Stimulated activated memory B cell treated with anti-CD40 and anti-IgM and Interleukin-4, amounts not matched to agents 10 μg/mL and 1 μg/mL and 100 μg/mL, for 72 hours (primary cell): ENCODE results near the gene ZNF710.
A peak's percentile ranks its signal among the peaks of the same experiment; 100 is the strongest.
"Not testable (repeated sequence)": the region's sequence is repeated elsewhere in the genome, so short reads cannot be mapped to it uniquely, and the experiment has no call there.

Source experiments
- ATAC-seq: fragments of 150-1000 bp; cut with Tn5 transposase; 2 replicates; pipeline ENCODE4 v1.10.0; 2021
- H3K27ac Mint-ChIP-seq: one replicate; pipeline ENCODE4 v1.8.0; 2022; ENCODE audit warnings: mild to moderate bottlenecking, mixed read lengths
- H3K27me3 Mint-ChIP-seq: one replicate; pipeline ENCODE4 v1.8.0; 2022; ENCODE audit warnings: mixed read lengths
- H3K36me3 Mint-ChIP-seq: one replicate; pipeline ENCODE4 v1.8.0; 2022; ENCODE audit warnings: mixed read lengths
- H3K4me1 Mint-ChIP-seq: one replicate; pipeline ENCODE4 v1.8.0; 2022; ENCODE audit warnings: mixed read lengths
- H3K4me3 Mint-ChIP-seq: one replicate; pipeline ENCODE4 v1.8.0; 2022; ENCODE audit warnings: mild to moderate bottlenecking, moderate library complexity, mixed read lengths
- H3K9me3 Mint-ChIP-seq: one replicate; pipeline ENCODE4 v1.8.0; 2022; ENCODE audit warnings: mixed read lengths

The ZNF710 gene, protein sequence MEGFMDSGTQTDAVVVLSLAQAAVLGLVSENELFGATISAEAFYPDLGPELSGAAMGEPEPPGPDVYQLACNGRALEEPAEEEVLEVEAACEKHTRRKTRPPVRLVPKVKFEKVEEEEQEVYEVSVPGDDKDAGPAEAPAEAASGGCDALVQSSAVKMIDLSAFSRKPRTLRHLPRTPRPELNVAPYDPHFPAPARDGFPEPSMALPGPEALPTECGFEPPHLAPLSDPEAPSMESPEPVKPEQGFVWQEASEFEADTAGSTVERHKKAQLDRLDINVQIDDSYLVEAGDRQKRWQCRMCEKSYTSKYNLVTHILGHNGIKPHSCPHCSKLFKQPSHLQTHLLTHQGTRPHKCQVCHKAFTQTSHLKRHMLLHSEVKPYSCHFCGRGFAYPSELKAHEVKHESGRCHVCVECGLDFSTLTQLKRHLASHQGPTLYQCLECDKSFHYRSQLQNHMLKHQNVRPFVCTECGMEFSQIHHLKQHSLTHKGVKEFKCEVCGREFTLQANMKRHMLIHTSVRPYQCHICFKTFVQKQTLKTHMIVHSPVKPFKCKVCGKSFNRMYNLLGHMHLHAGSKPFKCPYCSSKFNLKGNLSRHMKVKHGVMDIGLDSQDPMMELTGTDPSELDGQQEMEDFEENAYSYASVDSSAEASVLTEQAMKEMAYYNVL

DNA sequence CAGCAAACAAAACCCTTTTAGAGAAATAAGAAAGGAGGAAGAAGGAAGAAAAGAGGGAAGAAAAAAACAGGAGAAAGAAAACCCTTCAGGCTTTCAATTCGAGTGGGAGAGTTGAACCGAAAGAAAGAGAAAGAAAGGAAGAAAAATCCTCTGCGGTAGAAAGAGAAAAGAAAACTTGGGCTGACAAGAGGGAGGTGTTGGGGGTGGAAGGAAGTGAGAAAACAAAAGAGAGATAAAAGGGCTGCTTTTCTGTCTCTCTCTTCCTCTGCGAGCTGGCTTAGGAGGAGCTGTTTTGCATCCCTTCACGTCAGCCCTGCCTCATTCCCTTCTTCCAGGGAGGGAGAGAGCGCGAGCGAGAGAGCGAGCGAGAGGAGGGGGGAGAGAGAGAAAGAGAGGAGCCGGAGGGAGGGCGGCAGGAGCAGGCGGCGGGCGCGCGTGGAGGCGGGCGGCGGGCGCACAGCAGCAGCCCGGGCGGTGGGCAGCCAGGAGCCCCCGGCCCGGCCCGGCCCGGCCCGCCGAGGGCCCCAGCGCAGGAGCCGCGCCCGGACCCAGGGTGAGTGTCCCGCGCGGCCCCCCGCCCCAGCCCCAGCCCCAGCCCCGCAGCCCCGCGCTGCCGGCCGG is at the start of gene ZNF710:
Gene ZNF710, plus strand, starts transcription at position 263 of the 621 bp plus-strand sequence. CDS start 65,814 bp downstream, outside the sequence.
- Mint-ChIP-seq H3K27ac (peak within 1 kb of the TSS; percentile 96), H3K4me1 (peaks cover 49% of the 10 kb centered on the region), H3K27me3 (no peaks in the 10 kb centered on the region), H3K9me3 (no peaks in the 10 kb centered on the region), H3K4me3 (peak within 1 kb of the TSS; percentile 97), H3K36me3 (peaks cover 7% of the 10 kb centered on the region)
- ATAC-seq = peak; percentile 53

DNA sequence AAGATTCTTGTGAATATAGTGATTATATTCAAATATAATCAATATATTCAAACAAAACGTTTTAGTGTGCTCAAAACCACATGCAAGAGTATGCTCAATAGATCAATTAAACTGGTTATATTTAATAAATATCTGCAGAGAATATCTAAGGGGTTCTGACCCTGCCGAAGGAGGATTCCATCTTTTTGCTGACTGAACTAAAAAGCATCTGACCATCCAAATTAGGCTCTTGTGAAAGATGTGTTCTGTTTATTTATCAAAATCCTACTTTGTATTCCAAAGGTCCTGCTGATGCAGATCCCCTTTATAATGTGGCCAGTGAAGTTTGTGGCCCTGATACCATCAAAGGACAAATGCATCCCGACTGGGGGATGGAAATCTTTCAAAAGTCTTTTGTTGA is 46.6 kb upstream of the ZNF710 start:
- no peak overlapping the region for H3K4me3 Mint-ChIP-seq
- ATAC-seq = no peak
- H3K27ac Mint-ChIP-seq = no peak overlapping the region
- no peaks in the 10 kb centered on the region for H3K4me1 Mint-ChIP-seq
- H3K36me3 Mint-ChIP-seq = no peaks in the 10 kb centered on the region
- peaks cover 4% of the 10 kb centered on the region for H3K9me3 Mint-ChIP-seq
- no peaks in the 10 kb centered on the region for H3K27me3 Mint-ChIP-seq

DNA sequence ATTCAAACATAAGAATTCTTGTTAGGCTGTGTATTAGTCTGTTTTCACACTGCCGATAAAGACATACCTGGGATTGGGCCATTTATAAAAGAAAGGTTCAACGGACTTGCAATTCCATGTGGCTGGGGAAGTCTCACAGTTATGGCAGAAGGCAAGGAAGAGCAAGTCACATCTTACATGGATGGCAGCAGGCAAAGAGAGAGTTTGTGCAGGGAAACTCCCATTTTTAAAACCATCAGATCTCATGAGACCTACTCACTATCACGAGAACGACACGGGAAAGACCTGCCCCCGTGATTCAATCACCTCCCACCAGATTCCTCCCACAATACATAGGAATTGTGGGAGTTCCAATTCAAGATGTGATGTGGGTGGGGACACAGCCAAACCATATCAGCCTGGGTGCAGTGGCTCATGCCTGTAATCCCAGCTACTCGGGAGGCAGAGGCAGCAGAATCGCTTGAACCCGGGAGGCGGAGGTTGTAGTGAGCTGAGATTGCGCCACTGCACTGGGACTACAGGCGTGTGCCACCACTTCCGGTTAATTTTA is 45.6 kb upstream of the ZNF710 start:
- H3K9me3 Mint-ChIP-seq, H3K4me3 Mint-ChIP-seq, H3K36me3 Mint-ChIP-seq, H3K4me1 Mint-ChIP-seq, ATAC-seq, H3K27ac Mint-ChIP-seq, H3K27me3 Mint-ChIP-seq: not testable (repeated sequence)

DNA sequence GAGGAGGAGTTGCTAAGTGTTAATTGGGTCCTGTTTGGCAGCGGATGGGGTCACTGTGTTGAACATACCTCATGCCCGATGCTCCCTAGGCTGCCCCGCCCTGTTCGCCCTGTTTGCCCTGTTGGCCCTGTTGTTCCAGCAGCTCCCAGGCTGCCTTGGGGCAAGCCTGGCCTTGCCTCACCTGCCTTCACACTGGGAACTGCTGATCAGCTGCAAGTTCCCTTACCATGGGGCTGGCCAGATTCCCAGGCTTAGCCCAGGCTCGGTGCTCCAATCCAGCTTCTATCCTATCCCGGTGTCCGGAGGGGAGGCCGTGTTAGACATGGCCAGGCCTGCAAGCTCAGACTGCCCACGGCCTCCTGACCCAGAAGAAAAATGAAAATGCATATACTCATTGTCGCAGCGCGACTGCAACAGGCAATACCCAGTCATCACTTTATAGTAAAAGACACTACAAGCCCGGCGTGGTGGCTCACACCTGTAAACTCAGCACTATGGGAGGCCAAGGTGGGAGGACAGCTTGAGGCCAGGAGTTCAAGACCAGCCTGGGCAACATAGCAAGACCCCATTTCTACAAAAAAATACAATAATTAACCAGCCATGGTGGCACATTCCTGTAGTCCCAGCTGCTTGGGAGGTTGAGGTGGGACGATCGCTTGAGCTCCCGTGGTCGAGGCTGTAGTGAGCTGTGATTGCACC is 42.9 kb upstream of the ZNF710 start:
- Mint-ChIP-seq H3K27ac (no peak overlapping the region), H3K36me3 (no peaks in the 10 kb centered on the region), H3K4me3 (no peak overlapping the region), H3K9me3 (peaks cover 4% of the 10 kb centered on the region), H3K4me1 (no peaks in the 10 kb centered on the region), H3K27me3 (no peaks in the 10 kb centered on the region)
- ATAC-seq = no peak

DNA sequence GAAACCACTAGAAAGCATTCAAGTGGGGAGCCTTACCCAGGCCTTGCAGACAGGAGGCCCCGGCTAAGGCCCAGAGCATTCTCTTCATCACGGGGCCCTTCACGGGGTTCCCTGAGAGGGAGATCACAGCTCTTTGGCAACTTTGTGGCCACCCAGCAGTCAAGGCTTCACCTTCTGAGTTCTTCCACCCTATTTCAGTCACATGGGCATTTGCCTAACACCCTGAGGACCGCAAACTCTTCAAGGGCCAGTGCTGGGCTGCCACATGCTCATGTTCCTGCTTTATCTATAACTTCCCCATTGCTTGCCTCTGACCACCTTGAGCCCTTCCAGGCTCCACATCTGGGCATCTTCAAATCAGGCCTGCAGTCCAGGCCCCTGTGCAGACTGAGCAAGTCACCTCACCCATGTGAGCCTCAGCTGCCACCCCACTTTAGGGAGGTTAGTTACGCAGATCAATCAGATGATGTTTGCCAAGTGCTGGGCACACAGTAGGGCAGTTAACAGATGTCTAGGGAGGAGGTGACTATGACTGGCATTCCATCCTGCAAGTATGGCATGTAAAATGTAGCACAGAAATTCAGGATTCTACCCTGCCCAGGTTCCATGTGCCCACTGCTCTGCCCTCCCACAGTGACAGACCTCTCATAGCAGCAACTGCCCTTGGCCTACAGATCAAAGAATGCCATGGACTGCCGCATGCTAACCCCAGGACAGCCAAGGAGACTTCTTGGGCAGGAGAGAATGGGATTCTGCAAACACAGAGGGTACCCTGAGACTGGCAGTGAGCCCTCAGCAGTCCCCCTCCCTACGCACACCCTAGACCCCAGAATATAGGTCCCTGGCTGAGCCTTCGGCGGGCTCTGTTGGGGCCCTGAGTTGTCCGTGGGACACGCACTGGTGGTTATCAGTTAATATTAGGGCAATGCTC is 37.6 kb upstream of the ZNF710 start:
- peaks cover 5% of the 10 kb centered on the region for H3K4me1 Mint-ChIP-seq
- H3K9me3 Mint-ChIP-seq = no peaks in the 10 kb centered on the region
- no peak overlapping the region for H3K4me3 Mint-ChIP-seq
- H3K27ac Mint-ChIP-seq = no peak overlapping the region
- H3K27me3 Mint-ChIP-seq = peaks cover 8% of the 10 kb centered on the region
- no peak for ATAC-seq
- H3K36me3 Mint-ChIP-seq = no peaks in the 10 kb centered on the region

DNA sequence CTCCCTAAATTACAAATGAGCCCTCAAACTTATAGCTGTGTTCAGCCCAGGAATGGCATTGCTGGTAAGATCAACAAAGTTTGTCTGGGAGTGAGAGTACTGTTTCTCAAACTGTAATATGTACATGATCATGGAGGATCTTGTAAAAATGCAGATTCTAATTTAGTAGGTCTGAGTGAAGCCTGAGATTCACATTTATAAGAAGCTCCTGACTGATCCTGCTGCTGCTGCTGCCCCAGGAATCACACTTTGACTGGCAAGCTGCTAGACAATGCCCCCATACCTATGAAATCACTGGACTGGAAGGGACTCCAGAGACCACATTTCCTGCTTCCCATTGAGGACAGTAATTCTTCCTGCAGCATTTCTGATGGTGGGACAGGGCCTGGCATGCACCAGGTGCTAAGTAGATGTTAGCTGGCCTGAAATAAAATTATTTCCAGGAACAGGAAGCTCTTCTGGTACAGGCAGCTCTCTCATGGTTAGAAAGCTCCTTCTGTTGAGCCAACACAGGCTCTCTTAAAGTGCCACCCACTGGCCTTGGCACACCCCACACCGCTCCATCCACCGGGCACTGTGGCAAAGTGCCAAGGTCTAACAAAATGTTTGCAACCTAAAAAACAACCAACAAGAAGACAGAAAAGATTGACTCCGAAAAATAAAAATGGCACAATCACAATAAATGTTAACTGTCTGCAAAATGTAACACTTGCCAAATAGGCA is 36.7 kb upstream of the ZNF710 start:
- Mint-ChIP-seq H3K27ac (no peak overlapping the region), H3K4me3 (no peak overlapping the region), H3K27me3 (peaks cover 8% of the 10 kb centered on the region), H3K9me3 (no peaks in the 10 kb centered on the region), H3K36me3 (no peaks in the 10 kb centered on the region), H3K4me1 (peaks cover 5% of the 10 kb centered on the region)
- ATAC-seq = no peak

DNA sequence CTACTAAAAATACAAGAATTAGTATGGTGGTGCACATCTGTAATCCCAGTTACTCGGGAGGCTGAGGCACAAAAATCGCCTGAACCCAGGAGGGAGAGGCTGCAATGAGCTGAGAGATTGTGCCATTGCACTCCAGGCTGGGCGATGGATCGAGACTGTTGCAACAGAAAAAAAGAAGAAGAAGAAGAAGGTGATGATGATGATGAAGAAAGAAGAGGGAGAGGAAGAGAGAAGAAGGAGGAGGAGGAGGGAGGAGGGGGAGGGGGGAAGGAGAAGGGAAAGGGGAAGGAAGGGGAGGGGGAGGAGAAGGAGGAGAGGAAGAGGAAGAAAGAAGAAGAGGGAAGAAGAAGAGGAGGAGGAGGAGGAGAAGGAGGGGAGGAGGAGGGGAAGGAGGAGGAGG is 33.2 kb upstream of the ZNF710 start:
- H3K27ac Mint-ChIP-seq = no peak overlapping the region
- H3K9me3 Mint-ChIP-seq = no peaks in the 10 kb centered on the region
- ATAC-seq = no peak
- H3K4me1 Mint-ChIP-seq = peaks cover 16% of the 10 kb centered on the region
- no peak overlapping the region for H3K4me3 Mint-ChIP-seq
- H3K36me3 Mint-ChIP-seq = no peaks in the 10 kb centered on the region
- peaks cover 8% of the 10 kb centered on the region for H3K27me3 Mint-ChIP-seq

DNA sequence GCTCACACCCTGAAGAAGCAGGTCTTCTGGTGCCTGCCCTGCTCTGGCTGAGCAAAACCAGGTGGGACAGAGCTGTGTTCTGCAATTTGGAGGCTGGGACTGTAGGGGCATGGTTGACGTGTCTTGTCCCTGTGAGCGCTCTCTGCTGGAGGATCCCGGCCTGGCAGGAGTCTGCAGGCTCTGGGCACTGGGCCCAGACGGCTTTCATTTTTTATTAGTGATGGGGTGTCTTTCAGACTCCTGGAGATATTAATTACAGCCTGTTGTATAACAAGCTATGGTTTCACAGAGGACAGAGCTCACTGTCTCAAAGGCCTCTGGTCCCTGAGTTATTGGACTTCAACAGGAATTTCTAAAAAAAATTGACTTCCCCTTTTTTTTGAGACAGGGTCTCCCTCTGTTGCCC is 29.5 kb upstream of the ZNF710 start:
- Mint-ChIP-seq H3K27me3 (peaks cover 8% of the 10 kb centered on the region), H3K4me1 (peaks cover 34% of the 10 kb centered on the region), H3K9me3 (no peaks in the 10 kb centered on the region), H3K27ac (peak overlapping the region; percentile 54), H3K36me3 (no peaks in the 10 kb centered on the region), H3K4me3 (no peak overlapping the region)
- peak; percentile 69 for ATAC-seq

DNA sequence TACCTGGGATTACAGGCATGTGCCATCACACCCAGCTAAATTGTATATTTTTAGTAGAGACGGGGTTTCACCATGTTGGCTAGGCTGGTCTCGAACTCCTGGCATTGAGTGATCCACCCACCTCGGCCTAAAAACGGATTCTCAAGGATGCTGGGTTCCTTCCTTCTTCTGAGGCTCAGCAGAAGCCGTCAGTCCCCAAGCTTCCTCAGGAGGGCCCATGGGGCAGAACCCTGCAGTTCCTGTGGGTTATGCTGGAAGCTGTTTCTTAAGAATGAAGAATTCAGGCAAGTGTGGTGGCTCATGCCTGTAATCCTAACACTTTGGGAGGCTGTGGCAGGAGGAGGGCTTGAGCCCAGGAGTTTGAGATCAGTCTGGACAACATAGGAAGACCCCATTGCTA is 29.0 kb upstream of the ZNF710 start:
- no peaks in the 10 kb centered on the region for H3K36me3 Mint-ChIP-seq
- H3K4me3 Mint-ChIP-seq = no peak overlapping the region
- H3K27me3 Mint-ChIP-seq = peaks cover 5% of the 10 kb centered on the region
- H3K9me3 Mint-ChIP-seq = no peaks in the 10 kb centered on the region
- no peak for ATAC-seq
- peaks cover 32% of the 10 kb centered on the region for H3K4me1 Mint-ChIP-seq
- H3K27ac Mint-ChIP-seq = peak overlapping the region; percentile 54

DNA sequence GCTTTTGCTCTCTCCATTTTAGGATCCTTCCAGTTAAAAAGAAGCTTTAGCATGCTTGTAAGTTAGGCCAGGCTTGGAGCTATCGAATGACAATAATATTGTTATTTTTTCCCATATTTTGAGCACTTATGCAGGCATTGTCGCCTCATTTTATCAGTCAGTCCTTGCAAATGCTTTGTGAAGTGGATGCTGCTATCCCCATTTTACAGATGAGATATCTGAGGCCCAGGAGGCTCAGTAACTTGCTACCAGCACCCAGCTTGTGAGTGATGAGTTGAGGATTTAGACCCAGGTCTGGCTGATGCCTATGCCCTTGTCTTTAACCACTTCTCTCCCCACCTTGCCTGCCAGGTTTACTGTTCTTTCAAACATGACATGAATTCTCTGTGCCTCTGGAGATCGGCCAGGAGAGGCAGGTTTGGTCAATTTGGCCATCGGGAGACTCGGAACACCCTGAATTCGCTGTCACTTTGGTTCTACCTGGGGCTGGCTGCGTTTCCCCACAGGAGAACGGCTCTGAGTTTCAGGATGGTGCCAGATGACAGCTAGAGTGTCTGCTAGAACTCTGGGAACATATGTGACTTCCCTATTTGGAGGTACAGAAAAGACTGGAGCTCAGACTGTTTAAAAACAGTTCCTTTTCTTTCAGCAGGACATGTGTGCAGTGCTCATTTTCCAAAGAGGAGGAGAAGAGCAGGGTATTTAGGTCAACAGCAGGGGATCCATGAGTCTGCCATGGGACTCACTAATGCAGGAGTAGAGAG is 25.5 kb upstream of the ZNF710 start:
- Mint-ChIP-seq H3K27ac (peak overlapping the region; percentile 17), H3K4me1 (peaks cover 29% of the 10 kb centered on the region), H3K27me3 (no peaks in the 10 kb centered on the region), H3K36me3 (no peaks in the 10 kb centered on the region), H3K9me3 (peaks cover 3% of the 10 kb centered on the region), H3K4me3 (no peak overlapping the region)
- ATAC-seq = no peak

DNA sequence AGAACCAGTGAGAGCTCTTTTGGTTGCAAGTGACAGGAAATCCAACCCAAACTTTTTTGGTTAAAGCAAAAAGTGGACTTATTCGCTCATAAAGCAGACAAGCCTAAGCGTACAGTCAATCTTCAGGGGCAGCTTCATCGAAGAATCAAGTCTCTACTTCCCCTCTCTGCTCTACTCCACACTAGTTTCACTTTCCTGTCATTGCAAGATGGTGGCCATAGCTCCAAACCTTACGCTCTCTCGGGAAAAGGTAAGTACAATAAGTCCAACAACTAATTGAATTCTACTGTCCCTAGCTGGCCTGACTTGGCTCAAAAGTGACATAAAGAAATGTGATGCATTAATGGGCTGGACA is 24.9 kb upstream of the ZNF710 start:
- Mint-ChIP-seq H3K4me1 (peaks cover 27% of the 10 kb centered on the region), H3K36me3 (no peaks in the 10 kb centered on the region), H3K9me3 (peaks cover 3% of the 10 kb centered on the region), H3K27me3 (no peaks in the 10 kb centered on the region), H3K27ac (peak overlapping the region; percentile 17), H3K4me3 (no peak overlapping the region)
- no peak for ATAC-seq

DNA sequence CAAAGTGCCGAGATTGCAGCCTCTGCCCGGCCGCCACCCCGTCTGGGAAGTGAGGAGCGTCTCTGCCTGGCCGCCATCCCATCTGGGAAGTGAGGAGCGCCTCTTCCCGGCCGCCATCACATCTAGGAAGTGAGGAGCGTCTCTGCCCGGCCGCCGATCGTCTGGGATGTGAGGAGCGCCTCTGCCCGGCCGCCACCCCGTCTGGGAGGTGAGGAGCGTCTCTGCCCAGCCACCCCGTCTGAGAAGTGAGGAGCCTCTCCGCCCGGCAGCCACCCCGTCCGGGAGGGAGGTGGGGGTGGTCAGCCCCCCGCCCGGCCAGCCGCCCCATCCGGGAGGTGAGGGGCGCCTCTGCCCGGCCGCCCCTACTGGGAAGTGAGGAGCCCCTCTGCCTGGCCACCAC is 23.3 kb upstream of the ZNF710 start:
- H3K4me1 Mint-ChIP-seq = peaks cover 18% of the 10 kb centered on the region
- H3K27me3 Mint-ChIP-seq, ATAC-seq: not testable (repeated sequence)

DNA sequence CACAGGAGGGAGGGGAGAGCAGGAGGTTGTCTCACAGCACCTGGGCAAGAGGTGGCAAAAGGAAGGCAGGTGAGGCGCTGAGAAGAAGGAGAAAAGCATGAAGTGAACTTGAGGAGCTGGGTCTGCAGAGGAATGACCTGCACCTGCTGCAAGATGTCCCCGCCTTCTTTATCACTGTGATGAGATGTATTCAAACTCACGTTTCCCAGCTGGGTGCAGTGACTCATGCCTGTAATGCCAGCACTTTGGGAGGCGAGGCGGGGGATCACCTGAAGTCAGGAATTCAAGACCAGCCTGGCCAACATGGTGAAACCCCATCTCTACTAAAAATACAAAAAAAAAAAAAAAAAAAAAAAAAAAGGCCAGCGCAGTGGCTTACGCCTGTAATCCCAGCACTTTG is 22.2 kb upstream of the ZNF710 start:
- ATAC-seq = no peak
- Mint-ChIP-seq H3K4me1 (peaks cover 18% of the 10 kb centered on the region), H3K4me3 (no peak overlapping the region), H3K36me3 (peaks cover 1% of the 10 kb centered on the region), H3K27me3 (no peaks in the 10 kb centered on the region), H3K27ac (no peak overlapping the region), H3K9me3 (peaks cover 3% of the 10 kb centered on the region)

More for the DNA sequence above, 23.3 kb upstream of the ZNF710 start:
- not testable (repeated sequence) for H3K27ac Mint-ChIP-seq, H3K36me3 Mint-ChIP-seq, H3K9me3 Mint-ChIP-seq, H3K4me3 Mint-ChIP-seq
